Skeletal muscle satellite cell (primary cell): Measurements from ENCODE around the gene NCKAP5L.

Experiments used
- H3K27me3 ChIP-seq: 2 replicates; pipeline ENCODE4 v1.7.0; 2013; ENCODE audit warnings: low read length; ENCODE audit not compliant: control insufficient read depth, insufficient read depth
- H3K36me3 ChIP-seq: 2 replicates; pipeline ENCODE4 v1.7.0; 2013; ENCODE audit warnings: mild to moderate bottlenecking, control low read depth, low read length; ENCODE audit not compliant: insufficient read depth
- H3K4me1 ChIP-seq: 2 replicates; pipeline ENCODE4 v1.7.0; 2013; ENCODE audit warnings: low read length; ENCODE audit not compliant: control insufficient read depth, insufficient read depth
- H3K4me2 ChIP-seq: 2 replicates; pipeline ENCODE4 v1.7.0; 2013; ENCODE audit warnings: mild to moderate bottlenecking, low read length
- H3K4me3 ChIP-seq: 2 replicates; pipeline ENCODE4 v1.7.0; 2013; ENCODE audit warnings: low read length
- H3K9ac ChIP-seq: 2 replicates; pipeline ENCODE4 v1.7.0; 2013; ENCODE audit warnings: mild to moderate bottlenecking, low read depth, low read length, moderate library complexity
- H3K9me3 ChIP-seq: replicated peaks from 2 replicates; pipeline ENCODE4 v1.7.0; 2013; ENCODE audit warnings: mild to moderate bottlenecking, control low read depth, low read length

NCKAP5L gene

DNA sequence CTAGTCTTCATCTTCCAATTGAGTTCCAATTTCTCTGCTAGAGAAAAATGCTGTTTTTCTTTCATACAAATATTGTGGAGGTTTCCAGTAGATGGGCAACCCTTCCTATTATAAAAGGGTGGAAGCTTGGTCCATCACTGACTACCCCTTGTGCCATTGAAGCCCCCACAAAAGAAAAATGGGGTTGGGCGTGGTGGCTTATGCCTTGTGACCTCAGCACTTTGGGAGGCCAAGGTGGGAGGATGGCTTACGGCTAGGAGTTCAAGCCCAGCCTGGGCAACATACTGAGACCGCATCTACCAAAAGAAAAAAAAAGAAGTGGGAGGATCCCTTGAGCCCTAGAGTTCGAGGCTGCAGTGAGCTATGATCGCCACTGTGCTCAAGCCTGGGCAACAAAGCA lies 22.8 kb downstream of the NCKAP5L start:
- Histone ChIP-seq H3K9ac (no peak overlapping the region), H3K4me3 (no peak overlapping the region), H3K4me1 (peaks cover 20% of the 10 kb centered on the region), H3K9me3 (no peaks in the 10 kb centered on the region), H3K27me3 (no peaks in the 10 kb centered on the region), H3K4me2 (no peak overlapping the region), H3K36me3 (peaks cover 55% of the 10 kb centered on the region)

- H3K36me3 ChIP-seq = peaks cover 59% of the 10 kb centered on the region
- H3K4me3 ChIP-seq = no peak overlapping the region
- peaks cover 15% of the 10 kb centered on the region for H3K4me1 ChIP-seq
- no peaks in the 10 kb centered on the region for H3K9me3 ChIP-seq
- no peak overlapping the region for H3K9ac ChIP-seq
- no peaks in the 10 kb centered on the region for H3K27me3 ChIP-seq
- no peak overlapping the region for H3K4me2 ChIP-seq
Measured at GRCh38 chr12:49804821-49805220, 23.4 kb downstream of the NCKAP5L start.

- H3K4me3 ChIP-seq = no peak overlapping the region
- no peak overlapping the region for H3K4me2 ChIP-seq
- peaks cover 6% of the 10 kb centered on the region for H3K4me1 ChIP-seq
- H3K9ac ChIP-seq = no peak overlapping the region
- H3K27me3 ChIP-seq = no peaks in the 10 kb centered on the region
- peaks cover 62% of the 10 kb centered on the region for H3K36me3 ChIP-seq
- no peaks in the 10 kb centered on the region for H3K9me3 ChIP-seq
Measured at GRCh38 chr12:49803693-49804450, 24.3 kb downstream of the NCKAP5L start.

DNA sequence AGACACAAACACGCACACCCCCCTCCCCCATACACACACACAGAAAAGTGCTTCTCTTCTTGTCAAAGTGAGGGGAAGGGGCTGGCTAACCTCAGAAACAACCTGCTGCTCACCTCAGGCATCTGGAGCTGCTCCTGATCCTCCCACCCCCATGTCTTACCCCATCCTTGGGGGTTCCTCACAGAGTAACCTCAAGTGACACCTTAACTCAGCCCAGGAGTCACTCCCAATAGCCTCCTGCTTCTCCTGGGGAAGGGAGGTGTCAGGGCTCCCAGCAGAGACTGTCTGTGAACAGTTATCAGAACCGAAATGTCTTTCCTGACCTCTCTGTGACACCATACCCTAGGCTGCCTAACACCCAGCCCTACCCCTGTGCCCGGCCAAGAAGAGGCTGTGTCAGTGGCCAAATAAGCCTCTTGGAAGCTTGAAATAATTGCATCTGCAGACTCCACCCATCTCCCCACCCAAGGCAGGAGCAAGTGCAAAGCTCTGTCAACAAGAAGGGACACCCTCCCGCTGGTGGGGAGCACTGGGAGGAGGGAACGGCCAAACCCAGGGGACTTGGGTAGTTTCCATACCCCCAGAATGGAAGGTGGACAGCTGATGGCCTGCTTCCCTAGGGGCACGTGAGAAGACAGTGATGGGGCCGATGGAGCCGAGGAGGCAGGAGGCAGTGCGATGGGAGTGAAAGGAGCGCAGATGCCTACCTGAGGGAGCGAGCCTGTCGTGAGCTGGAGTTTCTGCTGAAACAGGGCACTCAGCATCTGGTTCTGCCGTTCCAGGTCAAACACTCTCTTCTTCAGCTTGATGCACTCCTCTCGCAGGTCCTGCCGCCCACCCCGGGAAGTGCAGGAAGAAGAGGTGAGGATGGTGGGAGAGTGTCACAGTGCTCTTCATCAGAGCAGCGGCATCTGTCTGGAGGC lies 26.8 kb downstream of the NCKAP5L start:
- H3K4me2 ChIP-seq = no peak overlapping the region
- no peaks in the 10 kb centered on the region for H3K27me3 ChIP-seq
- H3K9ac ChIP-seq = no peak overlapping the region
- peaks cover 78% of the 10 kb centered on the region for H3K36me3 ChIP-seq
- H3K9me3 ChIP-seq = no peaks in the 10 kb centered on the region
- no peaks in the 10 kb centered on the region for H3K4me1 ChIP-seq
- H3K4me3 ChIP-seq = no peak overlapping the region

GRCh38 chr12:49800421-49801140 lies 27.6 kb downstream of the NCKAP5L start:
- Histone ChIP-seq H3K27me3 (no peaks in the 10 kb centered on the region), H3K36me3 (peaks cover 80% of the 10 kb centered on the region), H3K4me1 (no peaks in the 10 kb centered on the region), H3K4me2 (no peak overlapping the region), H3K4me3 (no peak overlapping the region), H3K9me3 (no peaks in the 10 kb centered on the region), H3K9ac (no peak overlapping the region)

GRCh38 chr12:49798934-49799333 lies 29.3 kb downstream of the NCKAP5L start:
- Histone ChIP-seq H3K4me1 (no peaks in the 10 kb centered on the region), H3K36me3 (peaks cover 79% of the 10 kb centered on the region), H3K27me3 (no peaks in the 10 kb centered on the region), H3K9ac (no peak overlapping the region), H3K4me2 (no peak overlapping the region), H3K9me3 (no peaks in the 10 kb centered on the region), H3K4me3 (no peak overlapping the region)

DNA sequence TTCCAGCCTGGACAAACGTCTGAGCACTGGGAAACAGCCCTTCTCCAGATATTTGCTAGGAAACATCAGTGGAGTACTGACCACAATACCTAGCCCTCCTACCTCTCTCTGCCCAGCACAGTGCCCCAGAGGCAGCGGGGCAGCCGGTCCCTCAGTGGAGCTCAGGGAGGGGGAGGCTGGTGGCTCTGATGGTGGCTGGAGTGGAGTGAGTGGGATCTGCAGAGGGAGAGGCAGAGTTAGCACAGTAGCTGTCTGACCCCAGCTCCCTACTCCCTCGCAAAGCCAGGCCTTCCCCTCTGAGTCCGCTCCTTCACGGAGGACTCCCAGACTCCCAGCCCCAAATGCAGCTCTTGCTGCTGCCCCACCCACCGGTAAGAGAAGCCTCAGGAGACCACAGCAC lies 30.0 kb downstream of the NCKAP5L start:
- H3K4me2 ChIP-seq = no peak overlapping the region
- H3K27me3 ChIP-seq = no peaks in the 10 kb centered on the region
- H3K9me3 ChIP-seq = no peaks in the 10 kb centered on the region
- no peak overlapping the region for H3K9ac ChIP-seq
- no peak overlapping the region for H3K4me3 ChIP-seq
- H3K36me3 ChIP-seq = peaks cover 78% of the 10 kb centered on the region
- H3K4me1 ChIP-seq = no peaks in the 10 kb centered on the region

DNA sequence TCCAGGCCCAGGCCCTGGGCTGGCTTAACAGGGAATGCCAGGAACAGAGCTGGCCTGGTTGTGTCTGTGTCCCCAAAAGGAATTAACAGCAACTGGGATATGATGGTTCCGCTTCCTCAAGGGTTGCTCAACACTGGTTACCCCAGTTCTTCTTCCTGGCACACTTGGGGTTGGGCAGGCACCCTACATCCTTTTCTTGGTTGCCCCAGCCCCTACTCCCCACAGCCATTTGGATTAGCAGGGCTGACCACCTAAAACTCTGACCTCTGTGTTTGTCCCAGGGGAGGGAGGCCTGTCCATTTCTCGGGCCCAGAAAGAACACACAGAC lies 30.8 kb downstream of the NCKAP5L start:
- H3K9ac ChIP-seq = no peak overlapping the region
- H3K4me1 ChIP-seq = no peaks in the 10 kb centered on the region
- H3K4me3 ChIP-seq = no peak overlapping the region
- no peak overlapping the region for H3K4me2 ChIP-seq
- H3K27me3 ChIP-seq = no peaks in the 10 kb centered on the region
- no peaks in the 10 kb centered on the region for H3K9me3 ChIP-seq
- H3K36me3 ChIP-seq = peaks cover 74% of the 10 kb centered on the region

DNA sequence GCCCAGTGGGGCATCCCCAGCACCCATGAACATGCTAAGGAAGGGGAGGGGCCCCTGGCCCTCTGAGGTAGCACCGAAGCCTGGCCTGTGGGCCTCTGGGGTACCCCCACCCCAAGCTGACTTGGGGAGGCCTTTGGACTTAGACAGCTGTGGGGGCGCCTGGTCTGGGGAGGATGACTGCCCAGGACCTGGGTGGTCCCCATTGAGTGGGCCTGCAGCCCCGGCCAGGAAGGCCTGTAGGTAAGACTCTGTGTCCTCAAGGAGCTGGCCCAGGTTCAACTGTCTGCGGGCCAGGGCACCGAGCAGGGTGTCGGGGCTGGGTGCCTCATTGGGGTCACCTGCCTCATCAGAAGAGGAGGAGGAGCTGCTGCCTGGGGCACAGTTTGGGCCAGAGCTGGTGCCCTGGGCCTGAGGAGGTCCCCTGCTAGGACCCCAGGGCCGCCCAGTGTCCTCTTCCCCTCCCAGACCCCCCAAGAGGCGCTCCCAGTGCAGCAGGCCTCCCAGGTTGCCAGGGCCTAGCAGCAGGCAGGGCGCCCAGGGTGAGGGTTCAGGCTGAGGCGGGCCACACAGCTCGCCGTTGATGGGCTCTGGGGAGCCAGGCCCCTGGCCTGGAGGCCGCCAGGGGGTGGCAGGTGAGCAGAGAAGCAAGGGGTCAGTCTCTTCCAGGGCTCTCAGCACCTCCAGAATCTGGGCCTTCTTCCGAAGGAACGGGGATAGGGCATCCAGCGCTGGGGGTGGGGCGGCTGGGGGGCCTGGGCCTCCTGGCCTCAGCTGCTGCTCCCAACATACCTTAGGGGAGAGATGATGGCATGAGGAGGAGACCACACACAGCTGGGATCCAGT lies 31.4 kb downstream of the NCKAP5L start:
- Histone ChIP-seq H3K4me1 (no peaks in the 10 kb centered on the region), H3K9me3 (no peaks in the 10 kb centered on the region), H3K4me2 (no peak overlapping the region), H3K9ac (no peak overlapping the region), H3K36me3 (peaks cover 78% of the 10 kb centered on the region), H3K27me3 (no peaks in the 10 kb centered on the region), H3K4me3 (no peak overlapping the region)

DNA sequence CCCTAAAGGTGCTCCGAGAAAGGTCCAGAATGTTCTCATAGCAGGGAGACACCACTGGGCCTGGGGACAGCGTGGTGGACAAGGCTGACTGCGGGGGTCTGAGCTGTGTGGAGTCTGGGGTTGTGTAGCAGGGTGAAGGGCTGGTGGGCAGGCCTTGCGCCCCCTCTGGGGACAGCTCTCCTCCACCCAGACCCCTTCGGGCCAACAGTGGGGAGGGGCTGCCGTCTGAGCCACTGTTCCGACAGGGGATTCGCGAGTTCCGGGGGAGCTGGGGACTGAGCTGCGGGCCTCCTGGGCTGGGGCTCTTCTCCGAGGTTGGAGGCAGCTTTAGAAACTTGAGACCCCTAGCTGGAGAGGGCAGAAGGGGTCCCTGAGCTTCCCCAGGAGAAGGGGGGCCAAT lies 32.1 kb downstream of the NCKAP5L start:
- H3K9me3 ChIP-seq = no peaks in the 10 kb centered on the region
- no peak overlapping the region for H3K9ac ChIP-seq
- H3K4me2 ChIP-seq = no peak overlapping the region
- no peak overlapping the region for H3K4me3 ChIP-seq
- H3K36me3 ChIP-seq = peaks cover 75% of the 10 kb centered on the region
- H3K4me1 ChIP-seq = no peaks in the 10 kb centered on the region
- no peaks in the 10 kb centered on the region for H3K27me3 ChIP-seq

- H3K4me3 ChIP-seq = no peak overlapping the region
- H3K27me3 ChIP-seq = no peaks in the 10 kb centered on the region
- no peaks in the 10 kb centered on the region for H3K9me3 ChIP-seq
- H3K4me1 ChIP-seq = no peaks in the 10 kb centered on the region
- H3K36me3 ChIP-seq = peaks cover 75% of the 10 kb centered on the region
- H3K9ac ChIP-seq = no peak overlapping the region
- H3K4me2 ChIP-seq = no peak overlapping the region
Measured at GRCh38 chr12:49795654-49796105, 32.5 kb downstream of the NCKAP5L start.
